HepG2 (cell line): Measurements from ENCODE around the gene MSTN. TPM values are rescaled to one million over a fixed set of nuclear protein-coding genes. Genes with fewer than 3 reads are reported as not detected.

Source experiments
- ATAC-seq: fragments of 200-7000 bp; cut with Tn5 transposase; 3 replicates; pipeline ENCODE4 v1.9.1; 2020; ENCODE audit warnings: mild to moderate bottlenecking, moderate library complexity
- BruUV-seq: library from RNA; stranded (reverse); fragments of 400-500 nt; replicated peaks from 2 replicates; lab custom pipeline; 2021; lab: Mats Ljungman, UMichigan
- CTCF ChIA-PET: fragments of 300-600 bp; formaldehyde crosslinking; extraction: SDS; loops from one replicate; lab custom pipeline; 2021; ENCODE audit warnings: low total read pairs, inconsistent platforms, low intra/inter-chr PET ratio; lab: Yijun Ruan, JAX
- POLR2A ChIA-PET: fragments of 350-600 bp; sonication (Branson Sonifier 250); formaldehyde crosslinking; loops from one replicate; lab custom pipeline; 2020; ENCODE audit warnings: antibody characterized with exemption, inconsistent platforms; lab: Yijun Ruan, JAX
- DNase-seq: peaks from one replicate; pipeline ENCODE4 v3.0.0-alpha.2; 2015; ENCODE audit warnings: low spot score
- FAIRE-seq: peaks from 3 replicates; lab custom pipeline; 2011; peaks lifted over from hg19 to GRCh38; lab: Jason Lieb, UNC
- H2AFZ ChIP-seq: one replicate; pipeline ENCODE4 v1.6.1; 2011; ENCODE audit warnings: low read length, inconsistent platforms
- H3K27ac ChIP-seq: fragments of 300-600 bp; 3 replicates; pipeline ENCODE4 v1.8.0; 2011; ENCODE audit warnings: mixed run types, mild to moderate bottlenecking, mixed read lengths, low read length, inconsistent platforms; ENCODE audit not compliant: insufficient read depth; ENCODE audit errors: extremely low read length
- H3K27me3 ChIP-seq, 2 experiments: fragments of 200-600 bp in 1 of 2; 2 replicates in 1 of 2; 3 replicates in 1 of 2; pipeline versions ENCODE4 v1.6.0 to v1.8.0; 2011; ENCODE audit warnings: low read length in 2 of 2, mild to moderate bottlenecking in 2 of 2, moderate library complexity in 2 of 2, inconsistent platforms in 1 of 2; ENCODE audit not compliant: insufficient read depth in 2 of 2, control insufficient read depth in 1 of 2
- H3K36me3 ChIP-seq, 2 experiments: fragments of 200-600 bp in 1 of 2; replicated peaks in 1 of 2; 2 replicates in 1 of 2; 3 replicates in 1 of 2; pipeline versions ENCODE4 v1.5.1 to v1.8.0; 2011; ENCODE audit warnings: low read length in 2 of 2, inconsistent platforms in 1 of 2; ENCODE audit not compliant: insufficient read depth in 2 of 2, control insufficient read depth in 1 of 2
- H3K4me1 ChIP-seq: 2 replicates; pipeline ENCODE4 v1.5.1; 2012; ENCODE audit warnings: low read length, inconsistent platforms; ENCODE audit not compliant: insufficient read depth
- H3K4me2 ChIP-seq: 2 replicates; pipeline ENCODE4 v1.6.0; 2011; ENCODE audit warnings: low read depth, low read length, inconsistent platforms
- H3K4me3 ChIP-seq, 3 experiments: fragments of 200-600 bp in 1 of 3; sonication (generic), shearing (Covaris generic) in 1 of 3; replicated peaks in 1 of 3; 2 replicates each; pipeline ENCODE4 v1.5.1; 2011 to 2016; ENCODE audit warnings: low read length in 3 of 3, inconsistent platforms in 2 of 3, low read depth in 2 of 3, mild to moderate bottlenecking in 2 of 3, control low read depth in 1 of 3, mixed read lengths in 1 of 3; ENCODE audit not compliant: insufficient read depth in 1 of 3
- H3K79me2 ChIP-seq: one replicate; pipeline ENCODE4 v1.6.1; 2011; ENCODE audit warnings: low read length, inconsistent platforms; ENCODE audit not compliant: insufficient read depth
- H3K9ac ChIP-seq: 2 replicates; pipeline ENCODE4 v1.6.0; 2011; ENCODE audit warnings: mild to moderate bottlenecking, low read depth, low read length, inconsistent platforms; ENCODE audit not compliant: insufficient read depth
- H3K9me3 ChIP-seq: 2 replicates; pipeline ENCODE4 v1.5.1; 2012; ENCODE audit warnings: mild to moderate bottlenecking, low read length
- H4K20me1 ChIP-seq: 2 replicates; pipeline ENCODE4 v1.6.0; 2011; ENCODE audit warnings: inconsistent platforms, mild to moderate bottlenecking, low read length, moderate library complexity; ENCODE audit not compliant: insufficient read depth
- AGO2 ChIP-seq: fragments of 200-400 bp; formaldehyde crosslinking; optimal IDR thresholded peaks from 2 replicates; pipeline ENCODE3; 2017; ENCODE audit warnings: mild to moderate bottlenecking, low read depth, low read length, moderate library complexity
- BORCS8-MEF2B ChIP-seq: sonication (generic); formaldehyde crosslinking; IDR thresholded peaks from 2 replicates; pipeline ENCODE4 v1.8.0; 2022; ENCODE audit warnings: mild to moderate bottlenecking, missing genetic modification reagents
- CEBPZ ChIP-seq: IDR thresholded peaks from 2 replicates; pipeline ENCODE4 v1.6.1; 2012; ENCODE audit warnings: low read length, improper control_type of control experiment
- CENPX ChIP-seq: sonication (generic); formaldehyde crosslinking; IDR thresholded peaks from 2 replicates; pipeline ENCODE4 v1.9.0; 2021; ENCODE audit warnings: mild to moderate bottlenecking, missing genetic modification reagents, moderate library complexity
- DDIT3 ChIP-seq: sonication (generic); formaldehyde crosslinking; IDR thresholded peaks from 2 replicates; pipeline ENCODE4 v1.4.0; 2020; ENCODE audit warnings: mild to moderate bottlenecking, missing genetic modification reagents
- ISX ChIP-seq: sonication (generic); formaldehyde crosslinking; conservative IDR thresholded peaks from 2 replicates; pipeline ENCODE4 v1.5.0; 2020; ENCODE audit warnings: missing genetic modification reagents
- KDM4B ChIP-seq: sonication (generic); formaldehyde crosslinking; IDR thresholded peaks from 2 replicates; pipeline ENCODE4 v1.4.0; 2020; ENCODE audit warnings: missing genetic modification reagents
- KLF12 ChIP-seq: sonication (generic); formaldehyde crosslinking; IDR thresholded peaks from 2 replicates; pipeline ENCODE4 v1.4.0; 2020; ENCODE audit warnings: missing genetic modification reagents, borderline replicate concordance
- MAFF ChIP-seq: IDR thresholded peaks from 2 replicates; pipeline ENCODE4 v1.6.1; 2011; ENCODE audit warnings: low read depth, low read length, improper control_type of control experiment
- SAP130 ChIP-seq: IDR thresholded peaks from 2 replicates; pipeline ENCODE4 v1.6.1; 2016; ENCODE audit warnings: low read depth
- SYNCRIP ChIP-seq: fragments of 200-400 bp; formaldehyde crosslinking; IDR thresholded peaks from 2 replicates; pipeline ENCODE4 v1.6.1; 2018; ENCODE audit warnings: mild to moderate bottlenecking, low read depth, low read length; ENCODE audit not compliant: insufficient read depth
- ZBTB33 ChIP-seq: sonication (generic); formaldehyde crosslinking; IDR thresholded peaks from 2 replicates; pipeline ENCODE4 v1.4.0; 2020; ENCODE audit warnings: missing genetic modification reagents
- ZNF160 ChIP-seq: sonication (generic); formaldehyde crosslinking; IDR thresholded peaks from 2 replicates; pipeline ENCODE4 v1.8.0; 2022; ENCODE audit warnings: mild to moderate bottlenecking, inconsistent platforms, missing genetic modification reagents
- ZNF276 ChIP-seq: sonication (generic); formaldehyde crosslinking; IDR thresholded peaks from 2 replicates; pipeline ENCODE4 v1.4.0; 2020; ENCODE audit warnings: mild to moderate bottlenecking, low read depth, missing genetic modification reagents
- ZNF446 ChIP-seq: sonication (generic); formaldehyde crosslinking; IDR thresholded peaks from 2 replicates; pipeline ENCODE4 v1.5.0; 2020; ENCODE audit warnings: mild to moderate bottlenecking, missing genetic modification reagents
- ZNF850 ChIP-seq: sonication (generic); formaldehyde crosslinking; conservative IDR thresholded peaks from 2 replicates; pipeline ENCODE4 v1.9.0; 2021; ENCODE audit warnings: mild to moderate bottlenecking, missing genetic modification reagents
- WGBS: methylation state at CpG from one replicate; pipeline ENCODE4 v1.1.6; 2017; ENCODE audit warnings: low lambda C conversion rate; 5-methylcytosine and 5-hydroxymethylcytosine counted together
- in situ Hi-C: cut with HindIII; loops from 2 replicates; pipeline ENCODE4 v1.10.0; 2017; ENCODE audit warnings: low pct_unique_long_range_greater_than_20kb; ENCODE audit not compliant: extremely low pct_ligation_motif_present
- intact Hi-C: fragments of 100-400 bp; cut with micrococcal nuclease; formaldehyde crosslinking; loops from one replicate; pipeline ENCODE4 v1.10.0; 2022; ENCODE audit not compliant: unreplicated experiment
- polyA plus RNA-seq, 8 experiments: library from polyadenylated mRNA; depleted of rRNA in 3 of 8; stranded (reverse) in 7 of 8; unstranded in 1 of 8; fragments of >200 nt; fragmentation: Illumina TruSeq in 4 of 8; extraction: Trizol in 4 of 8; gene quantifications; 2 replicates each; pipeline versions ENCODE4 v1.2.1 to v1.2.3, GENCODE V29; 2011 to 2016; ENCODE audit warnings: low read depth in 4 of 8, missing spikeins in 1 of 8, mixed read lengths in 1 of 8; ENCODE audit not compliant: insufficient read depth in 1 of 8
- total RNA-seq, 5 experiments: library from RNA; depleted of rRNA; stranded (reverse); fragments of >200 nt; fragmentation: Illumina TruSeq; extraction: Trizol; gene quantifications; 2 replicates each; pipeline ENCODE4 v1.2.3, GENCODE V29; 2016; ENCODE audit warnings: low read depth in 1 of 5
- TF ChIP-seq, protein P1 (sequence below): sonication (generic); formaldehyde crosslinking; IDR thresholded peaks from 2 replicates; pipeline ENCODE4 v1.8.1; 2023; ENCODE audit warnings: mild to moderate bottlenecking, missing genetic modification reagents, borderline replicate concordance

The MSTN gene
- total and polyA plus RNA-seq, 2 of the 13 experiments (the other 11 are each of a cell fraction or from before 2014, with no cell fraction given) = 0.04 TPM; not detected in 1

DNA sequence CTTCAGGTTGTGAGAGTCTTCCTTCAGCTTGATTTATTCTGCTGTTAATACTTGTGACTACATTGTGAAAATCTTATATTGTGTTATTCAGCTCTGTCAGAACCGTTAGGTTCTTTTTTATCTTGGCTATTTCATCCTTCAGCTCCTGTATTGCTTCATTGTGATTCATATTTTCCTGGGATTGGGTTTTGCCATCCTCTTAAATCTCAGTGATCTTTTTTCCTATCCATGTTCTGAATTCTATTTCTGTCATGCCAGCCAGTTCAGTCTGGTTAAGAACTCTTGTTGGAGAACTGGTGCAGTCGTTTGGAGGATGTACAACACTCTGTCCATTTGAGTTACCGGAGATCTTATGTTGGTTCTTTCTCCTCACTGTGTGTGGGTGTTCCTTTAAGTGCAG is 19.1 kb downstream of the MSTN start:
- WGBS = 1% methylated on average over 3 of the region's 3 CpGs
- H3K9ac ChIP-seq = no peak overlapping the region
- H4K20me1 ChIP-seq = no peaks in the 10 kb centered on the region
- DNase-seq = no peak
- no peaks in the 10 kb centered on the region for H3K4me1 ChIP-seq
- ChIA-PET POLR2A (no interaction called here), CTCF (no interaction called here)
- BruUV-seq = no TSS peak
- no peaks in the 10 kb centered on the region for H3K79me2 ChIP-seq
- H3K9me3 ChIP-seq = no peaks in the 10 kb centered on the region
- in situ Hi-C loops = no loop called here
- H3K27me3 ChIP-seq = peaks cover 1 to 28% of the 10 kb centered on the region in 2 experiments; a peak in 3 of 5 replicates
- intact Hi-C loops = no loop called here
- H3K4me2 ChIP-seq = no peak overlapping the region
- no peak for ATAC-seq
- H3K4me3 ChIP-seq = no peak overlapping the region
- TF ChIP-seq SAP130 (CRISPR knock-in tag) = no peak
- no peak for TF ChIP-seq ISX (CRISPR knock-in tag)
- no peak for TF ChIP-seq ZBTB33 (CRISPR knock-in tag)
- TF ChIP-seq BORCS8-MEF2B (CRISPR knock-in tag) = no peak
- TF ChIP-seq ZNF160 (CRISPR knock-in tag) = no peak
- TF ChIP-seq CEBPZ = no peak
- TF ChIP-seq DDIT3 (CRISPR knock-in tag) = no peak
- TF ChIP-seq ZNF276 (CRISPR knock-in tag) = no peak
- TF ChIP-seq MAFF = no peak
- TF ChIP-seq AGO2 = no peak
- TF ChIP-seq ZNF446 (CRISPR knock-in tag) = no peak
- no peak for TF ChIP-seq KDM4B (CRISPR knock-in tag)
- no peak for TF ChIP-seq CENPX
- no peak for TF ChIP-seq ZNF850 (CRISPR knock-in tag)
- TF ChIP-seq KLF12 (CRISPR knock-in tag) = no peak
- TF ChIP-seq SYNCRIP = no peak
- TF ChIP-seq, protein P1, sequence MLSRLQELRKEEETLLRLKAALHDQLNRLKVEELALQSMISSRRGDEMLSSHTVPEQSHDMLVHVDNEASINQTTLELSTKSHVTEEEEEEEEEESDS (CRISPR knock-in tag) = no peak
- FAIRE-seq = no peak
- no peak overlapping the region for H3K27ac ChIP-seq
- no peaks in the 10 kb centered on the region for H3K36me3 ChIP-seq
- no peak overlapping the region for H2AFZ ChIP-seq
